Tibial artery (tissue), 4 donors: ENCODE measurements around the gene TEX51.

Experiments
- DNase-seq, 2 donors: peaks; one replicate each; pipeline ENCODE4 v3.0.0-alpha.2; 2019
- H3K27ac ChIP-seq, 2 donors: fragments of 200-600 bp; sonication (generic) in 1 of 2; 1 replicate in 1 of 2; 2 replicates in 1 of 2; pipeline ENCODE4 v1.5.1; 2018 to 2019; ENCODE audit warnings: mild to moderate bottlenecking in 1 of 2
- H3K27me3 ChIP-seq, 2 donors: fragments of 200-600 bp; sonication (generic) in 1 of 2; one replicate each; pipeline versions ENCODE4 v1.5.1 to v1.6.0; 2016 to 2019
- H3K36me3 ChIP-seq, 3 donors: fragments of 200-600 bp; sonication (generic) in 2 of 3; one replicate each; pipeline ENCODE4 v1.5.1; 2016 to 2019; ENCODE audit warnings: mild to moderate bottlenecking in 2 of 3
- H3K4me1 ChIP-seq, 4 donors: fragments of 200-600 bp; sonication (generic) in 2 of 4; 1 replicate in 3 of 4; 2 replicates in 1 of 4; pipeline ENCODE4 v1.5.1; 2016 to 2019
- H3K4me3 ChIP-seq, 2 donors: fragments of 200-600 bp; sonication (generic) in 1 of 2; 1 replicate in 1 of 2; 2 replicates in 1 of 2; pipeline ENCODE4 v1.5.1; 2018 to 2019; ENCODE audit warnings: mild to moderate bottlenecking in 2 of 2
- H3K9me3 ChIP-seq, 3 donors: fragments of 200-600 bp; sonication (generic) in 1 of 3; one replicate each; pipeline ENCODE4 v1.5.1; 2016 to 2019
- CTCF ChIP-seq, 2 experiments: fragments of 200-600 bp in 1 of 2; fragments of 450-650 bp in 1 of 2; IDR thresholded peaks; one replicate each; pipeline ENCODE4 v1.5.1; 2017 to 2019; ENCODE audit warnings: antibody characterized with exemption in 2 of 2, mild to moderate bottlenecking in 1 of 2, moderate library complexity in 1 of 2
- intact Hi-C: fragments of 100-400 bp; cut with DNase I; formaldehyde crosslinking; loops from one replicate; pipeline ENCODE4 v1.15.0; 2023; ENCODE audit warnings: low total_unique reads

The TEX51 gene

GRCh38 chr2:126885751-126886210 lies 12.9 kb upstream of the TEX51 start:
- Histone ChIP-seq H3K27ac (no peak overlapping the region), H3K4me3 (peak overlapping the region; percentile 7 to 34), H3K4me1 (peaks cover 0 to 13% (median 4%) of the 10 kb centered on the region in 4 donors), H3K9me3 (no peaks in the 10 kb centered on the region), H3K36me3 (no peaks in the 10 kb centered on the region), H3K27me3 (peaks cover 0 to 36% of the 10 kb centered on the region in 2 donors)
- peak in 1 of 2 donors; percentile 44 for DNase-seq
- TF ChIP-seq CTCF (IDR thresholded peaks at IDR 0.05): no peak
- intact Hi-C loops: no loop called here

DNA sequence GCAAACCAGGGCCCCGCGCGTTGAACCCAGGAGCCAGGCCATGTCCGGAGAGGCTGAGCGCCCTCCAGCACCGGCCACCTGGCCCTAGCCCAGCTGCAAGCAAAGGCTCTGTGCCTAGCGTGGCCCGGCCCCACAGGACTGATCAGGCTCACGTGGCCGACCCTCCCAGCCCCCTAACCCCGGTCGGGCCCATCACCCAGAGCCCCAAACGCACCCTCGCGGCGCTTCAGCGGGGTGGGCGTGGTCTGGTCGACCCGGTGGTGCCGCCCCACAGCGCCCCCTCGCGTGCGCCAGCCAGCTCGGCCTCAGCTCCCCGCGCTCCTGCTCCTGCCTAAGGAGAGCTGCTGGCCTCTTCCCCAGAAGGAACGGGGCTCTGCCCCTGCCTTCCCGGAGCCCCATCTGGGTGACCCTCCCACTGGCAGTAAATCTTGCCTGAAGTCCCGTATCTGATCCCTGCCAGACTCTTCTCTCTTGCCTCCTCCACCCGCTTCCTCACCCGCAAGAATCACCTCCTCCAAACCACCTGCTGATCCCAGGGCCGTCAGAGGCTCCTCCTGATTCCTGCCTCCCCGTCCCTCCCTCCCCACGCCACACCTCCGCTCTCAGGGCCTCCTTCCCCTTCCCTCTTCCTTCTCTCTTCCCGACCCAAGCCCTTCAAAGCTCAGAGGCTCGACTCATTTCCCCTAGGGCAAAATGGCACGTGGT lies 12.3 kb upstream of the TEX51 start:
- Histone ChIP-seq H3K27ac (no peak overlapping the region), H3K36me3 (no peaks in the 10 kb centered on the region), H3K4me3 (peak overlapping the region; percentile 7 to 34), H3K9me3 (no peaks in the 10 kb centered on the region), H3K27me3 (peaks cover 0 to 36% of the 10 kb centered on the region in 2 donors), H3K4me1 (peaks cover 0 to 13% (median 4%) of the 10 kb centered on the region in 4 donors)
- intact Hi-C loops: no loop called here
- peak; percentile 16 to 32 for TF ChIP-seq CTCF (IDR thresholded peaks at IDR 0.05)
- peak in 1 of 2 donors; percentile 64 for DNase-seq

- H3K27ac ChIP-seq: no peak overlapping the region
- no peak for TF ChIP-seq CTCF (IDR thresholded peaks at IDR 0.05)
- peak in 1 of 2 donors; percentile 54 for DNase-seq
- no peak overlapping the region for H3K4me3 ChIP-seq
- peaks cover 0 to 36% of the 10 kb centered on the region in 2 donors for H3K27me3 ChIP-seq
- intact Hi-C loops: no loop called here
- H3K9me3 ChIP-seq: no peaks in the 10 kb centered on the region
- H3K36me3 ChIP-seq: no peaks in the 10 kb centered on the region
- peaks cover 0 to 13% (median 4%) of the 10 kb centered on the region in 4 donors for H3K4me1 ChIP-seq
Measured at GRCh38 chr2:126886916-126887280, 11.8 kb upstream of the TEX51 start.

GRCh38 chr2:126887506-126887905 lies 11.2 kb upstream of the TEX51 start:
- Histone ChIP-seq H3K27me3 (peaks cover 0 to 36% of the 10 kb centered on the region in 2 donors), H3K4me1 (peaks cover 0 to 13% (median 4%) of the 10 kb centered on the region in 4 donors), H3K4me3 (no peak overlapping the region), H3K27ac (no peak overlapping the region), H3K36me3 (no peaks in the 10 kb centered on the region), H3K9me3 (no peaks in the 10 kb centered on the region)
- no peak for TF ChIP-seq CTCF (IDR thresholded peaks at IDR 0.05)
- DNase-seq: peak in 1 of 2 donors; percentile 45
- intact Hi-C loops: no loop called here

GRCh38 chr2:126888046-126888445 lies 10.6 kb upstream of the TEX51 start:
- no peak overlapping the region for H3K27ac ChIP-seq
- no peaks in the 10 kb centered on the region for H3K9me3 ChIP-seq
- intact Hi-C loops: no loop called here
- no peak for TF ChIP-seq CTCF (IDR thresholded peaks at IDR 0.05)
- H3K27me3 ChIP-seq: peaks cover 0 to 33% of the 10 kb centered on the region in 2 donors
- H3K36me3 ChIP-seq: no peaks in the 10 kb centered on the region
- DNase-seq: peak in 1 of 2 donors; percentile 40
- no peak overlapping the region for H3K4me3 ChIP-seq
- peaks cover 0 to 13% (median 4%) of the 10 kb centered on the region in 4 donors for H3K4me1 ChIP-seq
